MM.1S (cell line): ENCODE measurements around the gene PLTP.

Experiments
- DNase-seq: peaks from one replicate; pipeline ENCODE4 v3.0.0-alpha.2; 2015
- H2AFZ ChIP-seq: fragments of 300-600 bp; sonication (generic); 2 replicates; pipeline ENCODE4 v1.6.0; 2016; ENCODE audit warnings: antibody characterized with exemption, low read length
- H3F3A ChIP-seq: fragments of 300-600 bp; sonication (generic); 2 replicates; pipeline ENCODE4 v1.6.1; 2016; ENCODE audit warnings: mild to moderate bottlenecking, antibody characterized with exemption, low read length, moderate library complexity, mixed read lengths; ENCODE audit not compliant: insufficient read depth
- H3K27ac ChIP-seq: fragments of 300-600 bp; sonication (generic); 2 replicates; pipeline ENCODE4 v1.5.1; 2016; ENCODE audit warnings: mild to moderate bottlenecking, low read length
- H3K27me3 ChIP-seq: fragments of 300-600 bp; sonication (generic); replicated peaks from 2 replicates; pipeline ENCODE4 v1.6.0; 2016; ENCODE audit warnings: low read length; ENCODE audit not compliant: insufficient read depth
- H3K36me3 ChIP-seq: fragments of 300-600 bp; sonication (generic); replicated peaks from 2 replicates; pipeline ENCODE4 v1.6.1; 2016; ENCODE audit warnings: mild to moderate bottlenecking, low read length, mixed read lengths; ENCODE audit not compliant: insufficient read depth
- H3K4me1 ChIP-seq: fragments of 300-600 bp; sonication (generic); 2 replicates; pipeline ENCODE4 v1.6.1; 2016; ENCODE audit warnings: low read length, mixed read lengths
- H3K4me2 ChIP-seq: fragments of 300-600 bp; sonication (generic); 2 replicates; pipeline ENCODE4 v1.6.0; 2016; ENCODE audit warnings: low read depth, low read length
- H3K4me3 ChIP-seq: fragments of 300-600 bp; sonication (generic); 2 replicates; pipeline ENCODE4 v1.5.1; 2016; ENCODE audit warnings: low read length, mixed read lengths
- H3K79me2 ChIP-seq: fragments of 300-600 bp; sonication (generic); 2 replicates; pipeline ENCODE4 v1.6.1; 2016; ENCODE audit warnings: mixed run types, low read length, mixed read lengths
- H3K9ac ChIP-seq: fragments of 300-600 bp; sonication (generic); 2 replicates; pipeline ENCODE4 v1.6.1; 2016; ENCODE audit warnings: low read length, mixed read lengths
- H3K9me2 ChIP-seq: fragments of 300-600 bp; sonication (generic); replicated peaks from 2 replicates; pipeline ENCODE4 v1.6.1; 2016; ENCODE audit warnings: mild to moderate bottlenecking, low read length, mixed read lengths; ENCODE audit not compliant: insufficient read depth
- H3K9me3 ChIP-seq: fragments of 300-600 bp; sonication (generic); replicated peaks from 2 replicates; pipeline ENCODE4 v1.6.1; 2016; ENCODE audit warnings: mild to moderate bottlenecking, low read length, mixed read lengths; ENCODE audit not compliant: insufficient read depth
- H4K20me1 ChIP-seq: fragments of 300-600 bp; sonication (generic); 2 replicates; pipeline ENCODE4 v1.6.1; 2016; ENCODE audit warnings: mild to moderate bottlenecking, low read length, moderate library complexity, mixed read lengths; ENCODE audit not compliant: insufficient read depth
- EZH2 ChIP-seq: fragments of 300-600 bp; sonication (generic); optimal IDR thresholded peaks from 2 replicates; pipeline ENCODE3; 2017; ENCODE audit warnings: low read depth, mild to moderate bottlenecking, antibody characterized with exemption, low read length, mixed read lengths
- EZH2phosphoT487 ChIP-seq: fragments of 300-600 bp; sonication (generic); IDR thresholded peaks from 2 replicates; pipeline ENCODE4 v1.6.1; 2018; ENCODE audit warnings: antibody characterized with exemption, low read length
- TF ChIP-seq, protein P1 (sequence below): fragments of 300-600 bp; sonication (generic); IDR thresholded peaks from 2 replicates; pipeline ENCODE4 v1.5.1; 2016; ENCODE audit warnings: antibody characterized with exemption, low read length, mixed read lengths

The PLTP gene

DNA sequence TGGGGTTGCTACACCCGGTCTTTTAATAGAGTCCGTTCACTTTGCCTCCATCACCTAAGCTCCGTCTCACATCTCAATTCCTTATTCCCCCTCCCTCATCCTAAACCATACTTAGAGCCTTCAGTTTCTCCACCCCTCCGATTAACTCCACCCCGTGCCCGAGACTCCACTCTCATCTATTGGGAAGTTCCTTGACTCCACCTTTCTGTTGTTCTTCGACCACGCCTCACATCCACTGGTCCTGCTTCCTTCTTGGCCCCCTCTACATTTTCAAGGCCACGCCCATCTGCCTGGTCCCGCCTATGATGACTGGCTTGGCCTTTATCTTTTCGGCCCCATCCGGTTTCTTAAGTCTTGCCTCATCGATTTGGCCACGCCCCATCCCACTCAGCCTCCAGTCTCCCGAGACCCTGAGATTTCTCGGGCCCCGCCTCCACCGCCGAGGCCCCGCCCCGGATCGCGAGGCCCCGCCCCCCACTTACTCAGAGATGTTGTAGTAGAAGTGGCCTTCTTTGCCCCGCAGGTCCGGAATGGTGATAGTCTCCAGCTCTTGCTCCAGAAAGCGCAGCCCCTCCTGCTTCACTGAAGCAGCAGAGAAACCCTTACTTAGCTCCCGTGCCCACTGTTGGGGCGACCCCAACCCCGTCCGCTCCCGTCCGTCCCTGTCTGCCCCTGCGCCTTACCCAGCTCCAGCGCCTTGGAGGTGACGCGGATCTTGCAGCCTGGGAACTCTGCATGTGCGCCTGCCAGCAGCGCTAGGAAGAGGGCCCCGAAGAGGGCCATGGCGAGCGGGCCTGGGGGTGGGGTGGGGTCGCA is 1.1 kb downstream of the PLTP start:
- Histone ChIP-seq H3K27ac (no peak overlapping the region), H3K9me3 (no peaks in the 10 kb centered on the region), H3K4me1 (peaks cover 3% of the 10 kb centered on the region; the same call in 1 of the 2 replicates), H3K9ac (peak overlapping the region; percentile 36; the same call in 1 of the 2 replicates), H3K4me2 (peak overlapping the region; percentile 99), H3K27me3 (peaks cover 14% of the 10 kb centered on the region; the same call in 1 of the 2 replicates), H3K4me3 (peak overlapping the region; percentile 61), H3K9me2 (no peaks in the 10 kb centered on the region), H2AFZ (peak overlapping the region; percentile 96), H3K79me2 (no peaks in the 10 kb centered on the region), H3K36me3 (no peaks in the 10 kb centered on the region), H3F3A (no peaks in the 10 kb centered on the region), H4K20me1 (no peaks in the 10 kb centered on the region)
- peak; percentile 98 for DNase-seq
- TF ChIP-seq, protein P1, sequence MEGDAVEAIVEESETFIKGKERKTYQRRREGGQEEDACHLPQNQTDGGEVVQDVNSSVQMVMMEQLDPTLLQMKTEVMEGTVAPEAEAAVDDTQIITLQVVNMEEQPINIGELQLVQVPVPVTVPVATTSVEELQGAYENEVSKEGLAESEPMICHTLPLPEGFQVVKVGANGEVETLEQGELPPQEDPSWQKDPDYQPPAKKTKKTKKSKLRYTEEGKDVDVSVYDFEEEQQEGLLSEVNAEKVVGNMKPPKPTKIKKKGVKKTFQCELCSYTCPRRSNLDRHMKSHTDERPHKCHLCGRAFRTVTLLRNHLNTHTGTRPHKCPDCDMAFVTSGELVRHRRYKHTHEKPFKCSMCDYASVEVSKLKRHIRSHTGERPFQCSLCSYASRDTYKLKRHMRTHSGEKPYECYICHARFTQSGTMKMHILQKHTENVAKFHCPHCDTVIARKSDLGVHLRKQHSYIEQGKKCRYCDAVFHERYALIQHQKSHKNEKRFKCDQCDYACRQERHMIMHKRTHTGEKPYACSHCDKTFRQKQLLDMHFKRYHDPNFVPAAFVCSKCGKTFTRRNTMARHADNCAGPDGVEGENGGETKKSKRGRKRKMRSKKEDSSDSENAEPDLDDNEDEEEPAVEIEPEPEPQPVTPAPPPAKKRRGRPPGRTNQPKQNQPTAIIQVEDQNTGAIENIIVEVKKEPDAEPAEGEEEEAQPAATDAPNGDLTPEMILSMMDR: no peak
- TF ChIP-seq EZH2phosphoT487: no peak
- no peak for TF ChIP-seq EZH2

DNA sequence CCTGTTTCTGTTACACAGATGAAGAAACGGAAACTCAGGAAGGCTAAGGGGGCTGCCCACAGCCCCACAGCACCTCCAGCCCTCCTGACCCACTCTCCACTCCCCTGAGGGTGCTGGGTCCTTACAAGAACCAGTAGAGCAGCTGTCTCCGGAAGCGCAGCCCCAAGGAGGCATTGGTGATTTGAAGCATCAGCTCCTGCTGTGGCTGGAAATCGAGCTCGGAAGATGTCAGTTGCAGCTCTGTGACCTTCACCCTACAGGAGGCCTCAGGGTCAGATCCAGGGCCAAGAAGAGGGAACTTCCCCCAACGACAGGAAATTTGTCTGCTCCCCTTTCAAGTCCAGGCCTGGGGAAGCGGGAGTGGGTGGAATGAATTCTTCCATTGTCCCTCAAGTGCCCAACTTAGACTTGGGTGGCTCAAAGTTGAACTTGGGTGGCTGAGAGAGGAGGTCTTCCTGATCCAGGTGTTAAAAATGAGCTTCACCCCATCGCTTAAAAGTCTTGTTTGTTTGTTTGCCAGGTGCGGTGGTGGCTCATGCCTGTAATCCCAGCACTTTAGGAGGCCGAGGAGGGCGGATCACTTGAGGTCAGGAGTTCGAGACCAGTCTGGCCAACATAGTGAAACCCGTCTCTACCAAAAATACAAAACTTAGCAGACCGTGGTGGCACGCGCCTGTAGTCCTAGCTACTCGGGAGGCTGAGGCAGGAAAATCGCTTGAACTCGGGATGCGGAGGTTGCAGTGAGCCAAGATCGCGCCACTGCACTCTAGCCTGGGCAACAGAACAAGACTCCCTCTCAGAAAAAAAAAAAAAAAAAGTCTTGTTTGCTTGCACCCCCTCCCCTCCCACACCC is 1.9 kb downstream of the PLTP start:
- H3K27me3 ChIP-seq: peaks cover 14% of the 10 kb centered on the region; the same call in 1 of the 2 replicates
- no peaks in the 10 kb centered on the region for H3K79me2 ChIP-seq
- H3K4me3 ChIP-seq: peak overlapping the region; percentile 18; the same call in 1 of the 2 replicates
- H3K9me3 ChIP-seq: no peaks in the 10 kb centered on the region
- H3K9ac ChIP-seq: no peak overlapping the region
- H3K4me1 ChIP-seq: peaks cover 3% of the 10 kb centered on the region; the same call in 1 of the 2 replicates
- H2AFZ ChIP-seq: peak overlapping the region; percentile 28
- no peaks in the 10 kb centered on the region for H4K20me1 ChIP-seq
- no peak for TF ChIP-seq EZH2
- TF ChIP-seq, protein P1: no peak
- no peak for TF ChIP-seq EZH2phosphoT487
- no peak overlapping the region for H3K27ac ChIP-seq
- H3K36me3 ChIP-seq: no peaks in the 10 kb centered on the region
- no peaks in the 10 kb centered on the region for H3F3A ChIP-seq
- DNase-seq: no peak
- peak overlapping the region; percentile 99; the same call in 1 of the 2 replicates for H3K4me2 ChIP-seq
- no peaks in the 10 kb centered on the region for H3K9me2 ChIP-seq

DNA sequence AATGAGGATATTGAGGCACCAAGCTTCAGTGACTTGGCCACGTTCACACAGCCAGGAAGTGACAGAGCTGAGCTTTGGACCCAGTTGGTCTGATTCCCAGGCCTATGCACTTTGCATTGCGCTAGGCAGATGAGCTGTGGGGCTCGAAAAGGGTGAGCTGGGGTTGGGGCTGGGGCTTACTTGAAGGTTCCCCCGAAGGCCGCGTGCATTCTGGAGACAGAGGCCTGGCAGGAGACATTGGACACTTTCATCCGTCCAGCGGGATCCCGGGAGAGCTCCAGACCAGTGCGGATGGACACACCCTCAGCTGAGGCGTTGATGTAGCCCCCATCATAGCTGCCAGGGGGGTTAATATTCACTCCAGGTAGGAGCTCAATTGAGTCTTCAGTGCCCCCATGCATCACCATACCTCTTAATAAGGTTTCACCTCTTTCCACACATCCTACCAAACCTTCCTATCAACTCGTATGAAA is 2.6 kb downstream of the PLTP start:
- Histone ChIP-seq H3K9me2 (no peaks in the 10 kb centered on the region), H3K4me3 (no peak overlapping the region), H3K27me3 (peaks cover 14% of the 10 kb centered on the region; the same call in 1 of the 2 replicates), H2AFZ (no peak overlapping the region), H3K36me3 (no peaks in the 10 kb centered on the region), H3K27ac (no peak overlapping the region), H3K79me2 (no peaks in the 10 kb centered on the region), H3K9ac (no peak overlapping the region), H3K4me2 (no peak overlapping the region), H3F3A (no peaks in the 10 kb centered on the region), H3K4me1 (peaks cover 3% of the 10 kb centered on the region; the same call in 1 of the 2 replicates), H4K20me1 (no peaks in the 10 kb centered on the region), H3K9me3 (no peaks in the 10 kb centered on the region)
- no peak for DNase-seq
- no peak for TF ChIP-seq EZH2
- TF ChIP-seq, protein P1: no peak
